SK-N-SH (cell line): ENCODE data around the gene ANKK1. TPM values are rescaled to one million over a fixed set of nuclear protein-coding genes. Genes with fewer than 3 reads are reported as not detected.

Experiments used
- CTCF ChIA-PET: fragments of 300-600, 350-600 bp; formaldehyde crosslinking; extraction: SDS; loops from one replicate; lab custom pipeline; 2021; lab: Yijun Ruan, JAX
- POLR2A ChIA-PET: fragments of 350-600 bp; sonication (Branson Sonifier 250); formaldehyde crosslinking; extraction: SDS; loops from one replicate; lab custom pipeline; 2020; ENCODE audit warnings: antibody characterized with exemption, inconsistent platforms; lab: Yijun Ruan, JAX
- DNase-seq: peaks from one replicate; pipeline ENCODE4 v3.0.0; 2012
- H2AFZ ChIP-seq: fragments of 200-600 bp; sonication (generic); 2 replicates; pipeline ENCODE4 v1.8.1; 2016; ENCODE audit warnings: antibody characterized with exemption, mild to moderate bottlenecking, low read depth
- H3F3A ChIP-seq: fragments of 200-600 bp; sonication (generic); replicated peaks from 2 replicates; pipeline ENCODE3; 2016; ENCODE audit warnings: antibody characterized with exemption, mild to moderate bottlenecking; ENCODE audit not compliant: insufficient read depth
- H3K27ac ChIP-seq, 2 experiments: fragments of 200-500 bp in 1 of 2; fragments of 200-600 bp in 1 of 2; sonication (Bioruptor generic) in 1 of 2; sonication (generic), shearing (Covaris generic) in 1 of 2; 2 replicates each; pipeline versions ENCODE4 v1.5.1 to v1.6.1; 2014 to 2016; ENCODE audit warnings: low read depth in 2 of 2, inconsistent platforms in 1 of 2, low read length in 1 of 2, mild to moderate bottlenecking in 1 of 2, mixed read lengths in 1 of 2
- H3K27me3 ChIP-seq: fragments of 200-600 bp; sonication (generic), shearing (Covaris generic); 2 replicates; pipeline ENCODE4 v1.6.1; 2016; ENCODE audit warnings: mixed run types; ENCODE audit not compliant: insufficient read depth
- H3K36me3 ChIP-seq, 2 experiments: fragments of 200-500 bp in 1 of 2; fragments of 200-600 bp in 1 of 2; sonication (Bioruptor generic) in 1 of 2; sonication (generic) in 1 of 2; replicated peaks in 1 of 2; 2 replicates each; pipeline versions ENCODE3 to v1.5.1; 2014 to 2016; ENCODE audit warnings: low read length in 1 of 2, mild to moderate bottlenecking in 1 of 2; ENCODE audit not compliant: insufficient read depth in 2 of 2, control insufficient read depth in 1 of 2
- H3K4me1 ChIP-seq, 2 experiments: fragments of 200-500 bp in 1 of 2; fragments of 200-600 bp in 1 of 2; sonication (Bioruptor generic) in 1 of 2; sonication (generic), shearing (Covaris generic) in 1 of 2; 2 replicates each; pipeline versions ENCODE4 v1.5.1 to v1.6.1; 2014 to 2016; ENCODE audit warnings: low read depth in 1 of 2, low read length in 1 of 2, mixed run types in 1 of 2; ENCODE audit not compliant: insufficient read depth in 2 of 2, control insufficient read depth in 1 of 2
- H3K4me2 ChIP-seq: fragments of 200-600 bp; sonication (generic), shearing (Covaris generic); 2 replicates; pipeline ENCODE4 v1.6.1; 2017; ENCODE audit warnings: mixed run types
- H3K4me3 ChIP-seq, 2 experiments: fragments of 200-500 bp in 1 of 2; fragments of 200-600 bp in 1 of 2; sonication (Bioruptor generic) in 1 of 2; sonication (generic), shearing (Covaris generic) in 1 of 2; 2 replicates each; pipeline versions ENCODE4 v1.5.1 to v1.8.1; 2014 to 2016; ENCODE audit warnings: low read depth in 2 of 2, inconsistent platforms in 1 of 2, low read length in 1 of 2, mild to moderate bottlenecking in 1 of 2, mixed read lengths in 1 of 2, moderate library complexity in 1 of 2
- H3K79me2 ChIP-seq: fragments of 200-600 bp; sonication (generic); 2 replicates; pipeline ENCODE4 v1.8.1; 2017; ENCODE audit warnings: mild to moderate bottlenecking; ENCODE audit not compliant: insufficient read depth
- H3K9ac ChIP-seq: fragments of 200-600 bp; sonication (generic); 2 replicates; pipeline ENCODE4 v1.6.1; 2017; ENCODE audit warnings: mixed run types
- H3K9me2 ChIP-seq: fragments of 200-600 bp; sonication (generic); 2 replicates; pipeline ENCODE4 v1.6.1; 2017; ENCODE audit warnings: mixed run types
- H3K9me3 ChIP-seq: fragments of 200-600 bp; sonication (generic); 2 replicates; pipeline ENCODE4 v1.6.1; 2017; ENCODE audit warnings: mixed run types, mild to moderate bottlenecking, moderate library complexity
- H4K20me1 ChIP-seq: fragments of 200-600 bp; sonication (generic); 2 replicates; pipeline ENCODE4 v1.6.1; 2017; ENCODE audit warnings: mild to moderate bottlenecking, mixed run types; ENCODE audit not compliant: insufficient read depth
- CHD2 ChIP-seq: fragments of 150-350 bp; IDR thresholded peaks from 2 replicates; pipeline ENCODE4 v1.6.1; 2018; ENCODE audit warnings: low read length; ENCODE audit not compliant: partially characterized antibody
- FOSL2 ChIP-seq: IDR thresholded peaks from 2 replicates; pipeline ENCODE4 v1.4.0; 2012; ENCODE audit warnings: low read depth, mild to moderate bottlenecking, moderate library complexity, borderline replicate concordance
- FOXM1 ChIP-seq: IDR thresholded peaks from 2 replicates; pipeline ENCODE4 v1.4.0; 2012; ENCODE audit warnings: low read depth, mild to moderate bottlenecking
- JUND ChIP-seq: IDR thresholded peaks from 2 replicates; pipeline ENCODE4 v1.4.0; 2012
- MEF2A ChIP-seq: IDR thresholded peaks from 2 replicates; pipeline ENCODE4 v1.4.0; 2012; ENCODE audit warnings: low read depth, borderline replicate concordance
- NFIC ChIP-seq: IDR thresholded peaks from 2 replicates; pipeline ENCODE4 v1.4.0; 2012; ENCODE audit warnings: borderline replicate concordance
- NRF1 ChIP-seq: IDR thresholded peaks from 2 replicates; pipeline ENCODE4 v1.6.1; 2012; ENCODE audit warnings: low read depth, mild to moderate bottlenecking, low read length
- PBX3 ChIP-seq: IDR thresholded peaks from 2 replicates; pipeline ENCODE4; 2012
- RAD21 ChIP-seq: IDR thresholded peaks from 2 replicates; pipeline ENCODE4 v1.6.1; 2012; ENCODE audit warnings: mild to moderate bottlenecking, low read length
- REST ChIP-seq: IDR thresholded peaks from 2 replicates; pipeline ENCODE4 v1.6.1; 2012; ENCODE audit warnings: mild to moderate bottlenecking, low read depth, low read length, moderate library complexity
- RFX5 ChIP-seq: IDR thresholded peaks from 2 replicates; pipeline ENCODE4 v1.6.1; 2012; ENCODE audit warnings: mild to moderate bottlenecking, improper control_type of control experiment, low read length
- RXRA ChIP-seq: IDR thresholded peaks from 2 replicates; pipeline ENCODE4 v1.4.0; 2012; ENCODE audit warnings: low read depth, mild to moderate bottlenecking, borderline replicate concordance
- TAF1 ChIP-seq: IDR thresholded peaks from 2 replicates; pipeline ENCODE4 v1.6.1; 2012; ENCODE audit warnings: low read depth, mild to moderate bottlenecking, low read length, moderate library complexity, borderline replicate concordance
- USF1 ChIP-seq: IDR thresholded peaks from 2 replicates; pipeline ENCODE4 v1.4.0; 2012; ENCODE audit warnings: low read depth, borderline replicate concordance
- WGBS: methylation state at CpG from one replicate; pipeline ENCODE4 v1.1.6; 2017; ENCODE audit warnings: low lambda C conversion rate; 5-methylcytosine and 5-hydroxymethylcytosine counted together
- polyA plus RNA-seq, 3 experiments: library from polyadenylated mRNA; depleted of rRNA; stranded (reverse); fragments of >200 nt; gene quantifications; 2 replicates each; pipeline ENCODE4 v1.2.3, GENCODE V29; 2012

Gene ANKK1
- polyA plus RNA-seq, 1 of the 3 experiments (the other 2 are of a cell fraction): 0.05 TPM

GRCh38 chr11:113420808-113421207 lies 33.2 kb downstream of the ANKK1 start (continued):
- TF ChIP-seq RXRA (no peak), CHD2 (no peak), MEF2A (no peak), FOSL2 (no peak)

GRCh38 chr11:113426686-113427085 lies 39.1 kb downstream of the ANKK1 start:
- CTCF ChIA-PET: no interaction called here
- no peaks in the 10 kb centered on the region for H3K36me3 ChIP-seq
- H3K79me2 ChIP-seq: no peaks in the 10 kb centered on the region
- H3K4me1 ChIP-seq: peaks cover 0 to 2% of the 10 kb centered on the region in 2 experiments; a peak in 1 of 4 replicates
- TF ChIP-seq CHD2 (no peak), FOXM1 (no peak), NFIC (no peak), PBX3 (no peak), NRF1 (no peak), REST (no peak), RFX5 (no peak), JUND (no peak), USF1 (no peak), MEF2A (no peak), RAD21 (no peak), TAF1 (no peak), RXRA (no peak)
- H3F3A ChIP-seq: no peaks in the 10 kb centered on the region
- WGBS: 22% methylated on average over 6 of the region's 6 CpGs
- H3K27ac ChIP-seq: no peak overlapping the region
- H3K4me3 ChIP-seq: no peak overlapping the region
- no peaks in the 10 kb centered on the region for H3K27me3 ChIP-seq
- H3K9me3 ChIP-seq: no peaks in the 10 kb centered on the region
- H3K9ac ChIP-seq: no peak overlapping the region
- H3K9me2 ChIP-seq: no peaks in the 10 kb centered on the region
- H3K4me2 ChIP-seq: no peak overlapping the region
- DNase-seq: no peak
- no peaks in the 10 kb centered on the region for H4K20me1 ChIP-seq
- no peak overlapping the region for H2AFZ ChIP-seq
- POLR2A ChIA-PET: no interaction called here
